PFSK-1 (cell line): ENCODE measurements around the gene LRFN2.

ENCODE experiments used
- POLR2AphosphoS5 ChIP-seq: IDR thresholded peaks from 2 replicates; pipeline ENCODE4 v1.6.1; 2012; ENCODE audit warnings: low read depth, mild to moderate bottlenecking, control low read depth, low read length, moderate library complexity
- TAF1 ChIP-seq: IDR thresholded peaks from 2 replicates; pipeline ENCODE4 v1.6.1; 2012; ENCODE audit warnings: low read length, control low read depth, borderline replicate concordance; ENCODE audit not compliant: insufficient read depth

GRCh38 chr6:40426346-40427066, 160.7 kb downstream of the LRFN2 start:
- TF ChIP-seq POLR2AphosphoS5 = no peak
- TF ChIP-seq TAF1 = no peak
